ENCODE data around the gene CAPN9.

DNA sequence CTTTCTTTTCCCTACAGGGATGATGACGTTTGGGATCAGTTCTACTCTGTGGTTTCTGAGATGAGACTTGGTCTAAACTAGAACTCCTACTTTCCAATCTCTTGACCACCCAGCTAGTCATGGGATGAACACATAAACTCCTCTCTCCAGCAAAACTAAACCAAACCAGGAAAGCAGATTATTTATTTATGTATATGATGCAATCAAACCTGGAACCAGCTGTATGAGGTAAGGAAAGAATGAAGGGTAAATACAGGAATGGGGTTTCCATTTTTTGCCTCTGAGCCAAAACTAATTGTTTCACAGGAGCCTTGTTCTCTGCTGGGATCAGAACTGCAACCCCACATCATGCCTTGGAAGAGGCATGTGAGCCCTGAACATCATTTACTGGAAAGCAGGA is 29.9 kb upstream of the CAPN9 start:
- TF ChIP-seq, protein P1, sequence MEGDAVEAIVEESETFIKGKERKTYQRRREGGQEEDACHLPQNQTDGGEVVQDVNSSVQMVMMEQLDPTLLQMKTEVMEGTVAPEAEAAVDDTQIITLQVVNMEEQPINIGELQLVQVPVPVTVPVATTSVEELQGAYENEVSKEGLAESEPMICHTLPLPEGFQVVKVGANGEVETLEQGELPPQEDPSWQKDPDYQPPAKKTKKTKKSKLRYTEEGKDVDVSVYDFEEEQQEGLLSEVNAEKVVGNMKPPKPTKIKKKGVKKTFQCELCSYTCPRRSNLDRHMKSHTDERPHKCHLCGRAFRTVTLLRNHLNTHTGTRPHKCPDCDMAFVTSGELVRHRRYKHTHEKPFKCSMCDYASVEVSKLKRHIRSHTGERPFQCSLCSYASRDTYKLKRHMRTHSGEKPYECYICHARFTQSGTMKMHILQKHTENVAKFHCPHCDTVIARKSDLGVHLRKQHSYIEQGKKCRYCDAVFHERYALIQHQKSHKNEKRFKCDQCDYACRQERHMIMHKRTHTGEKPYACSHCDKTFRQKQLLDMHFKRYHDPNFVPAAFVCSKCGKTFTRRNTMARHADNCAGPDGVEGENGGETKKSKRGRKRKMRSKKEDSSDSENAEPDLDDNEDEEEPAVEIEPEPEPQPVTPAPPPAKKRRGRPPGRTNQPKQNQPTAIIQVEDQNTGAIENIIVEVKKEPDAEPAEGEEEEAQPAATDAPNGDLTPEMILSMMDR (IDR thresholded peaks at IDR 0.05) = no peak
- TF ChIP-seq ZFX (IDR thresholded peaks at IDR 0.05; ENCODE audit: borderline replicate concordance) = no peak

All from 22Rv1 (cell line).